Left hindlimb (tissue), 1 donor: Measurements from ENCODE around the gene JMJD7.

ENCODE experiments used
- DNase-seq: peaks from one replicate; pipeline ENCODE4 v3.0.0-alpha.2; 2018

Gene JMJD7

GRCh38 chr15:41886741-41887140 lies 58.8 kb downstream of the JMJD7 start:
- no peak for DNase-seq

GRCh38 chr15:41887161-41887560 lies 59.3 kb downstream of the JMJD7 start:
- no peak for DNase-seq
